HT1080 (cell line): ENCODE measurements around the gene PRLHR. TPM values are rescaled to one million over a fixed set of nuclear protein-coding genes. Genes with fewer than 3 reads are reported as not detected.

ENCODE experiments used
- DNase-seq: peaks from one replicate; pipeline ENCODE4 v3.0.0-alpha.2; 2015; ENCODE audit warnings: low read depth
- total RNA-seq: library from RNA; depleted of rRNA; stranded (reverse); fragments of >200 nt; shearing (Covaris generic); gene quantifications from 2 replicates; pipeline ENCODE4 v1.2.3, GENCODE V29; 2014

PRLHR gene
- total RNA-seq, 1 experiment from 2014 or later: not detected

GRCh38 chr10:118587881-118588651, 7.4 kb downstream of the PRLHR start:
- DNase-seq: no peak

DNA sequence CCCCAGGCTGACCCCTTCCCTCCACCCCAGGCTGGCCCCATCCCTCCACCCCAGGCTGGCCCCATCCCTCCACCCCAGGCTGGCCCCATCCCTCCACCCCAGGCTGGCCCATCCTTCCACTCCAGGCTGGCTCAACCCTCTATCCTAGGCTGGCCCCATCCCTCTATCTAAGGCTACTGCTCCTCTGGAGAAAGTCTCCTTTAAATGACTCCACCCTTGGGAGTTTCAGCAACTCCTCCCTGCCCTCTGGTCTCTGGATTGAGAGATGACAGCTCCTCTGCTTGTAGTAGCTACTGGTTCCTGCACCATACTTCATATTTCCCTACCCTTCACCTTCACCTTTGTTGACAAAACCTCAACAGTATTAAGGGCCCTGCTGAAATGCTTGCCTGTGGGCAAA, 8.5 kb downstream of the PRLHR start:
- no peak for DNase-seq

DNA sequence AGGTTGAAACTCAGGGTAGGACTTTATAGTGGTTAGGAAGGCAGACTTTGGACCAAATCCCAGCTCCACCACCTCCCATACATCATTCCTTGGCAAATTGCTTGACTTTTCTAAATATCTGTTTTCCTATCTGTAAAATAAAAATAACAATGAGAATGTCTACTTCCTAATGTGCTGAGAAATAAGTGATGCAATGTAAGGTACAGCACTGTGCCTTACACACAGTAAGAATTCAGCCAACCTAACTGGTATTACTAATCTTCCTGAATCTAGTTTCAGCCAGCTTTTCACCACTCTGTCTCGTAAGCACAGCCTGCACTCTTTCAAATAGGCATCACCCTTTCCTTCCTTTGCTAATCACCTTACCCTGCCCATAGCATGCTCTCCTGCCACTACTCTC, 9.7 kb downstream of the PRLHR start:
- DNase-seq: no peak

GRCh38 chr10:118585234-118585633, 10.2 kb downstream of the PRLHR start:
- DNase-seq: no peak

DNA sequence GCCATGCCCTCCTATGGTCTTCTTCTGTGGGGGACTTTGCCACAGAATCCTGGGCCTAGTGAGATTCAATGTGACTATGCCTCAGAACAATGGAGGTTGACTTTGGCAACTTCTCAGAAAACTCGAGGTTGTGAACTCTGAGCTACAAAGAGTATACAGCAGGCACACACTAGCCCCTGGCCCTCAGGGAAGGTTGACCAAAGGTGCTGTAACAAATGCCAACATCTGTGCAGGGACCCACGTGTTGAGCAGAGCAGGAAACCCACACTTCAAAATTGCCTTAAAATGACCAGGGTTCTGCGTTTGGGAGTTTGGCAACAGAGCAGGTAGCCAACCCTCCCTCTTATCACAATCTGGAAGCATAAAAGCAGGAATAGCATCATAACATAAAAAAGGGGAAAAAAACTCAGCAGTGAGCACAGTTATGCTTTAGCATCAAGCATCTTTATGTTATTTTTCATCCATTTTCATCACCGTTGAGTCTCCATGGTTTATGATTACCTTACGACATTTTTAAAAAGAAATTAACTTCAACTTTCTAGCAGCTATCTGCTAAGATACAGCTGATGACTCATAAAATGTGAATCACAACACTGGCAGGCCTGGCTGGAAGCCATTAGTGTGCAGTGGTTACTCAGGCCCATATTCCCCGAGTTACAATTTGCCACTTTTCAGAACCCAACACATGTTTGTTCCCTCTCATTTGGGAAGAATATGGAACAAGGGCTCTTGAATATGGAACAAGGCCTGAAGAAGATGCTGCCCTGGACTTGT, 11.1 kb downstream of the PRLHR start:
- DNase-seq: peak; percentile 76

DNA sequence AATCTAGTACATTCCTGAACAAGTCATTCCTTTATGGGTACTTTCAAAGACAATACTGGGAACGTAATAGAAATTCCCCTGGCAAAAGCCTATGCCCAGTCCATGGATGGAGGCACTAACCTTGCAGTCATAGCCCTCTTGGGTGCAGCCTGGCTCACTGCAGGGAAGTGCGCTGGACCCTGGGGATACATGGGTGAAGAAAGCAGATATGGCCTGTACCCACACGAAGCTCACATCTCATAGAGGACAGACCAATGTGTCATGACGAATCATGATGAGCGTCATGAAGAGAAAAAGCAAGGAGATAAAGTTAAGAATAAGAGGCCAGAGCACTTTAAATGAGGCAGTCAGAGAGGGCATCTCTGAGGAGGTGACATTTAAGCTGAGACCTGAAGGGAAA, 11.8 kb downstream of the PRLHR start:
- no peak for DNase-seq

DNA sequence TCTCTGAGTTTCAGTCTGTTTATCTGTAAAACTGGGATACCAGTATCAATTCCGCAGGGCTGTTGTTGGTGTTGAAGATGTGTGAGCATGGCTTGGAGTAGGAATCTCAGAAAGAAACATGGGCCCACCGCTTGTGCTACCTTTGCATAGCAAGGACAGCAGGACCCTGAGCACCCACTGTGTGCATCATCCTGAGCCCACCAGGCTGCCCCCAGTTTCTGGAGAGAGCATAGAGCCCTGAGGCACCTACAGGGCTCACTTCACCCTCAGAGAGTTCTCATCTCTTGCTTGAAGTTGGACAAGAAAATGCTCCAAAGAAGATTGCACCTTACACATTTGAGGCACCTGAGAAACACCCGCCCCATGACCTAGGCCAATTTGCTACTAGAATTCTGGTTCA, 12.9 kb downstream of the PRLHR start:
- no peak for DNase-seq

DNA sequence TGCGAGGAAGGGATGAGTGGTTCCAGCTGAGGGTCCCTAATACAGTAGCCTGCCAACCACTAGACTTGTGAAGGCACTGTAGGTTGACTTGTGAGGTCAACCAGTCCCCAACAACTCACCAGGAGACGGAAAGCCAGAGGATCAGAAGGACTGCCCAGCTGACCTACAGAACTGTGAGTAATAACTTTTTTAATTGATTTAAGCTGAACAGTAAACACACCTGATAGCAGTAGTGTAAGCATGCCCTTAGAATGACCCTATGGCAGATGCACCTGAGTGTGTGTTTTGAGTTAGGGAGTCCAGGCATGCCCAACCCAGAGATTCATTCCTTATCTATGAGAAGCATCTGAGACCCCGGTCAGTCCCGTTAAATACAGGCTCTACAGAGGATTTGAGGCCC, 14.1 kb downstream of the PRLHR start:
- DNase-seq: no peak

- DNase-seq: no peak
Observed at GRCh38 chr10:118580702-118581101, 14.7 kb downstream of the PRLHR start.

- DNase-seq: no peak
Observed at GRCh38 chr10:118573512-118573911, 21.9 kb downstream of the PRLHR start.

DNA sequence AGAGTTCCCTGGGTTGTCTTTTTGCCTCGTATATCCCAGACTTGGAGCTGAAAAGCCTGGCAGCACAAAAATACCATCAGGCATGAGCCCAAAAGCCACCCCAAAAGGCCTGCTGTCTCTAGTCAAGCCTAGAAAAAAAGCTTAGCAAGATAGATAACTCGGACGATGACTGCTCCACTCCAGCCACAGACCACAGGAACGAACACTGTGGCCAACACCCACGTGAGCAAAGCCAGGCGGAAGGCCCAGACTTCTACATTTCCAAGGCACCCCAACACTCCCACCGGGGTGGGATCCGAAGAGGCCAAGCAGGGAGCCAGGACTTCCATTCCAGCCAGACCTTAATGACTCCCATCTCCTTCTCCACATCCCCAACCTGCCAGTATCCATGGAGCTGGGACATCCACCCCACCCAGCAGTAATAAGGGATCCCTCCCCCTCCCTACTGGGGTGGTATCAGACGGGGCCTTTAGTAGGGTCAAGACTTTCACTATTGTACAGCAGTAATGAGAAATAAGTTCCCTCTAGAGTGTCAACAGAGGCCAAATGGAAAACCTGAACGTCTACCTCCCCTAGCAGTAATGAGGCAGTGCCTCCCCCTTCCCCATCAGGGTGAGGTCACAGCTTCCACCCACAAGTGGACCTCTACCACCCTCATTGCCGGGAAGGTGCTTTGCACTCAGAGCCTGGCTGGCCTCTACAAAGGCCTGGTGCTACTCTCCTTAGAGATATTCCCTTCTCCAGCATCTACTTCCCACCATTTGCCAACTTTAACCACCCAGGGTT, 23.0 kb downstream of the PRLHR start:
- no peak for DNase-seq

DNA sequence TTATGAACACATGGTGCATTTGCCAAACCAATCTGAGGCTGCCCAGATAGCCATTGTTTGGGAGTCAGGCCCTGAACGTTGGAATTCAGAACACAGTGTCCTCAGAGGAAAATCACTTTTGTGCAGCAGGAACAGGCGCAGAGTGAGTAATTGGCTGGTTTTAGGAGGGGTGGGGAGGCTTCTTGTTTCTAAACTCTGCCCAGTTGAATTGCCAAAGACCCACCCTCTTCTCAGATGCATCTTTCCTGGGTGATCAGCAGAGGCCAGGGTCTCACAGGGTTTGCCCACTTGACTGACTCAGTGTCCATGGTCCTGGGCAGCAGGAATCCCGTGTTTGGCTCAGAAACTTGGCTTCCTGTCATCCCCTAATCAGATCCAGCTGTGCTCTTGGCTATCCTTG, 24.3 kb downstream of the PRLHR start:
- no peak for DNase-seq

DNA sequence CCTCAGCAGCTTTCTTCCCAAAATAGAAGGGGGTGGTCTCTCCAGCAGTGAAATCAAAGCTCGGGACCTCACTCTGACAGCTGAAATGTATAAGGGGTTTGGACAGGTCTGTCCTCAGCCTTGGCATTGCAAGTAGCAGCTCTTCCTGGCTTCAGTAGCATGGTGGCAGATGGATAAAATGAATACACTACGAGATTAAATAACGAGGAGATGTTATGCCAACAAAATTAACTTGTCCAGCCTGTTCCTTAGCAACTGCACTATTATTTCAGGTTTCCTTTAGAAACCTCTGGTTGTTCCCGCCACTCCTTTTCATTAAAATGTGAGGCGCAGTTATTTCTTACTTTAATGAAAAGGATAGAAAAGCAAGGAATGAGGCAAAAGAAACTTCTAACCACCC, 24.9 kb downstream of the PRLHR start:
- DNase-seq: no peak

DNA sequence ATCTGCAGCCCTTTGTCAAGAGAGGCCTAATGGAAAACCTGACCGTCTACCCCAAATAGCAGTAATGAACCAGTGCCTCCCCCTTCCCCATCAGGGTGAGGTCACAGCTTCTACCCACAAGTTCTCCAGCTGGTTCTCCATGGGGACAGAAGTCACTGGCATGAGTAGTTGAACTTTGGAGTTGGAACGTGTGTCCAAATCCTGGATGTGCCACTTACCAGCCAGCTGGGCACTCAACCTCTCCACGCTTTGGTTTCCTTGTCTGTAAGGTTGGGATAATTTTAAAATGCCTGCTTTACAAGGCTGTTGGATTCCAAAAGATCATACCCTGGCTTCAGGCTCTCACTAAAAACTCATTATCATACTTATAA, 25.6 kb downstream of the PRLHR start:
- DNase-seq: no peak

- peak; percentile 44 for DNase-seq
Observed at GRCh38 chr10:118569241-118569881, 26.1 kb downstream of the PRLHR start.

- DNase-seq: peak; percentile 58
Observed at GRCh38 chr10:118568327-118568848, 27.1 kb downstream of the PRLHR start.

DNA sequence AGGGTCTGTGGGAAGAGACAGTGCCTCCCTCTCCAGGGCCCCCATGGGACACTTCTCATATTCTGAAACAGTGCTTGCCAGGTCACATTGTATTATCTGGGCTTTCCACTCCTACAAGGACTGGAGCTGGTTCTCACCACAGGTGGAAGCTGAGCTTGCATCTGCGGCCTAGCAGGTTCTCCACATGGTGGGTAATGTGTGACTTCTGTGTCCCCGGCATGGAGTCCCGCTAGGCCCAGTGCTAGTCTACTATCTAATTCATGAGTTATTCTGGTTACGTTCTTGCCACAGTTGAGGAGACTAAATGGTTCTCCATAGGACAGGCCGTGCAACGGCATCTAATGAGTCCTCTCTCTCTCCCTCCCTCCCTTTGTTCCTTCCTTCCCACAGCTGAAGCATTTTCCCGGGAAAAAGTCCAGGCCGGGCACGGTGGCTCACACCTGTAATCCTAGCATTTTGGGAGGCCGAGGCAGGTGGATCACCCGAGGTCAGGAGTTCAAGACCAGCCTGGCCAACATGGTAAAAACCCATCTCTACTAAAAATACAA, 27.7 kb downstream of the PRLHR start:
- no peak for DNase-seq

- no peak for DNase-seq
Observed at GRCh38 chr10:118566911-118567310, 28.5 kb downstream of the PRLHR start.

DNA sequence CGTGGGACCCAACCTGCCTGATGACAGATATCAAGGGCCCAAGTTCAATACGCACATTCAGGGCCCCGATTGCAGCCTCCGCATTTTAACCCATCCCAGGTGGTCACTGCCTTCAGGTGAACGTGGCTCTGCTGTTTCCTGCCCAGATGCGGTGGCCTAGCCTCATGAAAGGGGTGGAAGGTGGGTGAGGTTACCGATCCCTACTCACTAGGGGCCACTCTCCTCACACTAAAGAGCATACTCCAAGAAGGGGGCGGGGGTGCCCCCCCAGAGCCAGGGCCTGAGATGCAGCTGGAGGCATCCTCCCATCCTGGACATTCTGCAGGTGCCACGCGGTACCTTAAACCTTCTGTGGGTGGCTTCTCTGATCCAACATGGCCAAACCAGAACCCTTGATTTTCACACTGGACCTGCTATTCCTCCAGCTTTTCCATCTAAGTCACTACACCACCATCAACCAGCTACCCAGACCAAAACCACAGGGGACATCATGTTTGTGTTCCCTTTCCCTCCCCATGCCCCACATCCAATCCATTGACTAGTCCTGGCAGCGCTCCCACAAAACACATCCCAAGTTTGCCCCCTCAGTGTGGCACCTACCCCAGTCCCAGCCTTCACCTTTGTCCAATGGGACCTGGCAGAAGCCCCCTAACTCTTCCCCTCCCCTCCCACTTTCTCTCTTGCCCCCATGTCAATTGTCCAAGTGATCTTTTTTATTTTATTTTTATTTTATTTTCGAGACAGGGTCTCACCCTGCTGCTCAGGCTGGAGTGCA, 30.0 kb downstream of the PRLHR start:
- no peak for DNase-seq

- no peak for DNase-seq
Observed at GRCh38 chr10:118564652-118565051, 30.8 kb downstream of the PRLHR start.
